HCT116 (cell line): Measurements from ENCODE around the gene ZNF579. TPM values are rescaled to one million over a fixed set of nuclear protein-coding genes. Genes with fewer than 3 reads are reported as not detected.

Experiments used
- ATAC-seq: fragments of 200-7000 bp; cut with Tn5 transposase; 2 replicates; pipeline ENCODE4 v1.9.1; 2020; ENCODE audit warnings: mild to moderate bottlenecking, moderate library complexity
- BruUV-seq: library from RNA; stranded (reverse); fragments of 400-500 nt; replicated peaks from 2 replicates; lab custom pipeline; 2021; lab: Mats Ljungman, UMichigan
- CTCF ChIA-PET: fragments of 300-600 bp; sonication (Branson Sonifier 250); formaldehyde crosslinking; loops from one replicate; lab custom pipeline; 2021; ENCODE audit warnings: antibody characterized with exemption; lab: Charles Lee
- POLR2A ChIA-PET: fragments of 300-600, 350-600 bp; sonication (Branson Sonifier 250); formaldehyde crosslinking; loops from one replicate; lab custom pipeline; 2021; ENCODE audit warnings: antibody characterized with exemption; lab: Charles Lee
- RAD21 ChIA-PET, 2 experiments: fragments of 300-600 bp; sonication (Branson Sonifier 250); formaldehyde crosslinking; loops; one replicate each; lab custom pipeline; 2023; ENCODE audit warnings: low total read pairs in 2 of 2; ENCODE audit not compliant: uncharacterized antibody in 2 of 2, unreplicated experiment in 2 of 2, low non-redundant PET in 1 of 2; lab: Charles Lee
- DNase-seq: peaks from one replicate; pipeline ENCODE4 v3.0.0-alpha.2; 2010; ENCODE audit warnings: low read depth, low spot score
- H2AFZ ChIP-seq: fragments of 200-600 bp; shearing (Covaris generic), sonication (generic); 2 replicates; pipeline ENCODE4 v1.6.1; 2017; ENCODE audit warnings: low read depth, mixed run types, mixed read lengths, antibody characterized with exemption, low read length; ENCODE audit not compliant: poor library complexity, severe bottlenecking
- H3K27ac ChIP-seq: 2 replicates; pipeline ENCODE4 v1.5.1; 2012; ENCODE audit warnings: low read depth, low read length
- H3K27me3 ChIP-seq: fragments of 200-600 bp; sonication (generic); 2 replicates; pipeline ENCODE4 v1.6.1; 2016; ENCODE audit warnings: mixed run types, low read length, mixed read lengths; ENCODE audit not compliant: insufficient read depth
- H3K36me3 ChIP-seq, 2 experiments: fragments of 200-500 bp in 1 of 2; fragments of 200-600 bp in 1 of 2; sonication (Bioruptor generic) in 1 of 2; sonication (generic) in 1 of 2; 2 replicates each; pipeline versions ENCODE4 v1.5.1 to v1.6.1; 2014 to 2016; ENCODE audit warnings: low read length in 2 of 2, inconsistent platforms in 1 of 2, mixed read lengths in 1 of 2, mixed run types in 1 of 2; ENCODE audit not compliant: insufficient read depth in 2 of 2, control insufficient read depth in 1 of 2
- H3K4me1 ChIP-seq, 2 experiments: fragments of 200-600 bp in 1 of 2; sonication (generic) in 1 of 2; 2 replicates each; pipeline versions ENCODE4 v1.5.1 to v1.6.1; 2012 to 2017; ENCODE audit warnings: low read length in 2 of 2, inconsistent platforms in 1 of 2, mild to moderate bottlenecking in 1 of 2, mixed read lengths in 1 of 2, mixed run types in 1 of 2, moderate library complexity in 1 of 2; ENCODE audit not compliant: insufficient read depth in 2 of 2, control insufficient read depth in 1 of 2
- H3K4me2 ChIP-seq: fragments of 200-600 bp; sonication (generic); 2 replicates; pipeline ENCODE4 v1.6.1; 2017; ENCODE audit warnings: mixed run types, low read length, mixed read lengths
- H3K4me3 ChIP-seq, 2 experiments: fragments of 200-600 bp in 1 of 2; sonication (generic) in 1 of 2; replicated peaks in 1 of 2; 2 replicates each; pipeline ENCODE4 v1.5.1; 2011 to 2016; ENCODE audit warnings: low read length in 2 of 2, control low read depth in 1 of 2, low read depth in 1 of 2, mild to moderate bottlenecking in 1 of 2, mixed read lengths in 1 of 2, mixed run types in 1 of 2
- H3K79me2 ChIP-seq: fragments of 200-600 bp; sonication (generic); 2 replicates; pipeline ENCODE4 v1.6.1; 2017; ENCODE audit warnings: mild to moderate bottlenecking, mixed run types, low read length, moderate library complexity, mixed read lengths; ENCODE audit not compliant: insufficient read depth
- H3K9ac ChIP-seq: fragments of 200-600 bp; sonication (generic); 2 replicates; pipeline ENCODE4 v1.6.1; 2016; ENCODE audit warnings: low read length, mixed read lengths
- H3K9me2 ChIP-seq: fragments of 200-600 bp; sonication (generic), shearing (Covaris generic); 2 replicates; pipeline ENCODE4 v1.6.1; 2017; ENCODE audit warnings: mixed run types, mild to moderate bottlenecking, moderate library complexity; ENCODE audit not compliant: insufficient read depth
- H3K9me3 ChIP-seq, 2 experiments: fragments of 200-500 bp in 1 of 2; fragments of 200-600 bp in 1 of 2; sonication (Bioruptor generic) in 1 of 2; sonication (generic) in 1 of 2; 2 replicates each; pipeline ENCODE4 v1.6.1; 2014 to 2017; ENCODE audit warnings: low read length in 2 of 2, mixed read lengths in 2 of 2, inconsistent platforms in 1 of 2, low read depth in 1 of 2, mild to moderate bottlenecking in 1 of 2, mixed run types in 1 of 2, moderate library complexity in 1 of 2; ENCODE audit not compliant: control insufficient read depth in 1 of 2, insufficient read depth in 1 of 2
- H4K20me1 ChIP-seq: fragments of 200-600 bp; sonication (generic), shearing (Covaris generic); 2 replicates; pipeline ENCODE4 v1.6.1; 2017; ENCODE audit warnings: mixed run types, mild to moderate bottlenecking, moderate library complexity; ENCODE audit not compliant: insufficient read depth
- EZH2phosphoT487 ChIP-seq: fragments of 200-600 bp; IDR thresholded peaks from 2 replicates; pipeline ENCODE4 v1.6.1; 2018; ENCODE audit warnings: antibody characterized with exemption, borderline replicate concordance
- POLR2A ChIP-seq: IDR thresholded peaks from 2 replicates; pipeline ENCODE4 v1.7.0; 2011; ENCODE audit warnings: borderline replicate concordance; ENCODE audit not compliant: insufficient read depth, insufficient read length; ENCODE audit errors: extremely low read depth
- POLR2AphosphoS5 ChIP-seq: IDR thresholded peaks from 2 replicates; pipeline ENCODE4 v1.6.1; 2011; ENCODE audit warnings: mild to moderate bottlenecking, low read depth, low read length, moderate library complexity
- RAD21 ChIP-seq: IDR thresholded peaks from 2 replicates; pipeline ENCODE4 v1.6.1; 2012; ENCODE audit warnings: low read depth, mild to moderate bottlenecking
- SIN3A ChIP-seq: IDR thresholded peaks from 2 replicates; pipeline ENCODE4 v1.6.1; 2012; ENCODE audit warnings: low read depth
- SP1 ChIP-seq: IDR thresholded peaks from 2 replicates; pipeline ENCODE4 v1.6.1; 2012; ENCODE audit warnings: low read depth
- SRF ChIP-seq: IDR thresholded peaks from 2 replicates; pipeline ENCODE4 v1.6.1; 2012; ENCODE audit warnings: low read depth
- TCF7L2 ChIP-seq: IDR thresholded peaks from 2 replicates; pipeline ENCODE4 v1.7.0; 2011; ENCODE audit warnings: borderline replicate concordance, inconsistent platforms; ENCODE audit not compliant: insufficient read depth, insufficient read length; ENCODE audit errors: extremely low read depth
- ZFX ChIP-seq: fragments of 450-650 bp; IDR thresholded peaks from 2 replicates; pipeline ENCODE4 v1.6.1; 2017
- intact Hi-C: fragments of 100-400 bp; cut with micrococcal nuclease; formaldehyde crosslinking; loops from 2 replicates; pipeline ENCODE4 v1.10.0; 2022
- total RNA-seq: library from RNA; stranded (reverse); gene quantifications from one replicate; pipeline ENCODE4 v1.2.1, GENCODE V29; 2021; ENCODE audit not compliant: unreplicated experiment
- TF ChIP-seq, protein P1 (sequence below): IDR thresholded peaks from 2 replicates; pipeline ENCODE4 v1.6.1; 2012
- TF ChIP-seq, protein P2 (sequence below), 3 experiments: fragments of 200-600 bp in 1 of 3; sonication (generic) in 1 of 3; IDR thresholded peaks in 2 of 3; conservative IDR thresholded peaks in 1 of 3; 2 replicates each; pipeline ENCODE4 v1.5.1; 2012 to 2017; ENCODE audit warnings: low read depth in 2 of 3, low read length in 2 of 3, antibody characterized with exemption in 1 of 3, borderline replicate concordance in 1 of 3, control low read depth in 1 of 3, mild to moderate bottlenecking in 1 of 3, mixed read lengths in 1 of 3, mixed run types in 1 of 3, moderate library complexity in 1 of 3; ENCODE audit not compliant: insufficient read depth in 1 of 3

Gene ZNF579
- total RNA-seq, 1 experiment from 2014 or later, result 24.1 TPM

DNA sequence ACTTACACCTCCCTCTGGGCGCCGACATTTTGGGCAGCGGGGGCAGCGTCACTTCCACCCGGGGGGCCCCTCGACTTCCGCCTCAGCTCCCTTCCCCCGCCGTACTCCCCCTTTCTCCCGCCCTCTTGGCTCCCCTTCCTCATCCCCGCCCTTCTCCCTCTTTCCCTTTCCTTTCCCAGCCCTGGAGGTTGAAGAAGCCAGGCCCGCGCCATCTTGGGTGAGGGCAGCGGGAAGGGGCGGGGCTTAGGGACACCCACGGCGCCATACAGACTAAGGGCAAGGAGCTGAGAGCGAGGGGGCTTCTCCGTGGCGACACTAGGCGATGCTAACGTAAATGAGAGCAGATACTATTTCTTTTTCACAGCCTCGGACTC, 18.8 kb upstream of the ZNF579 start, which contains the start of gene FIZ1 (continued):
- TF ChIP-seq, protein P1, sequence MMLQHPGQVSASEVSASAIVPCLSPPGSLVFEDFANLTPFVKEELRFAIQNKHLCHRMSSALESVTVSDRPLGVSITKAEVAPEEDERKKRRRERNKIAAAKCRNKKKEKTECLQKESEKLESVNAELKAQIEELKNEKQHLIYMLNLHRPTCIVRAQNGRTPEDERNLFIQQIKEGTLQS, result no peak
- TF ChIP-seq RAD21, result no peak
- TF ChIP-seq SIN3A, result no peak; the same call in 1 of the 2 replicates
- TF ChIP-seq, all 23 proteins: peak for 3

- DNase-seq (peak; percentile 98), ATAC-seq (peak; percentile 79)
- no peaks in the 10 kb centered on the region for H3K9me2 ChIP-seq
- peak overlapping the region; percentile 80 for H3K9ac ChIP-seq
- CTCF ChIA-PET, result interaction anchor here (1.0 to 2.5 kb wide), 8 partner anchors 11 to 452 kb away, joined by 4 to 14 read pairs (median 6); no protein-coding TSS in a partner anchor
- H3K27ac ChIP-seq, result peak overlapping the region; percentile 83
- no peak overlapping the region for H2AFZ ChIP-seq
- TF ChIP-seq SRF (no peak), RAD21 (no peak), EZH2phosphoT487 (no peak), SP1 (peak; percentile 7; the same call in 1 of the 2 replicates), TCF7L2 (no peak), POLR2A (no peak), ZFX (peak; percentile 74), SIN3A (no peak), POLR2AphosphoS5 (peak; percentile 44)
- TF ChIP-seq, protein P2, sequence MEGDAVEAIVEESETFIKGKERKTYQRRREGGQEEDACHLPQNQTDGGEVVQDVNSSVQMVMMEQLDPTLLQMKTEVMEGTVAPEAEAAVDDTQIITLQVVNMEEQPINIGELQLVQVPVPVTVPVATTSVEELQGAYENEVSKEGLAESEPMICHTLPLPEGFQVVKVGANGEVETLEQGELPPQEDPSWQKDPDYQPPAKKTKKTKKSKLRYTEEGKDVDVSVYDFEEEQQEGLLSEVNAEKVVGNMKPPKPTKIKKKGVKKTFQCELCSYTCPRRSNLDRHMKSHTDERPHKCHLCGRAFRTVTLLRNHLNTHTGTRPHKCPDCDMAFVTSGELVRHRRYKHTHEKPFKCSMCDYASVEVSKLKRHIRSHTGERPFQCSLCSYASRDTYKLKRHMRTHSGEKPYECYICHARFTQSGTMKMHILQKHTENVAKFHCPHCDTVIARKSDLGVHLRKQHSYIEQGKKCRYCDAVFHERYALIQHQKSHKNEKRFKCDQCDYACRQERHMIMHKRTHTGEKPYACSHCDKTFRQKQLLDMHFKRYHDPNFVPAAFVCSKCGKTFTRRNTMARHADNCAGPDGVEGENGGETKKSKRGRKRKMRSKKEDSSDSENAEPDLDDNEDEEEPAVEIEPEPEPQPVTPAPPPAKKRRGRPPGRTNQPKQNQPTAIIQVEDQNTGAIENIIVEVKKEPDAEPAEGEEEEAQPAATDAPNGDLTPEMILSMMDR (IDR thresholded peaks at IDR 0.05 in 2 of 3, conservative IDR thresholded peaks at IDR 0.05 in 1 of 3; ENCODE audit: borderline replicate concordance in 1 of 3, insufficient read depth in 1 of 3, low read depth in 2 of 3, low read length in 2 of 3), result no peak
- BruUV-seq, result no TSS peak
- no peaks in the 10 kb centered on the region for H4K20me1 ChIP-seq
- no peaks in the 10 kb centered on the region for H3K9me3 ChIP-seq
- POLR2A ChIA-PET, result interaction anchor here (0.5 to 1.8 kb wide), 15 partner anchors 8 to 593 kb away, joined by 3 to 9 read pairs (median 3); partner anchors contain the start of genes U2AF2, ZNF581, ZNF628 and ZNF784
- H3K36me3 ChIP-seq, result peaks cover 3 to 18% of the 10 kb centered on the region in 2 experiments
- H3K4me3 ChIP-seq, result peak overlapping the region; percentile 56 to 67
- peak overlapping the region; percentile 96 for H3K4me2 ChIP-seq
- RAD21 ChIA-PET, result no interaction called here
- no peaks in the 10 kb centered on the region for H3K27me3 ChIP-seq
- H3K79me2 ChIP-seq, result peaks cover 4% of the 10 kb centered on the region; the same call in 1 of the 2 replicates
- H3K4me1 ChIP-seq, result peaks cover 21 to 33% of the 10 kb centered on the region in 2 experiments; a peak in 3 of 4 replicates
- intact Hi-C loops, result loop anchor here (1.0 kb wide), 1 partner anchor 25 kb away; the partner anchor contains the start of gene ZNF784
Observed at GRCh38 chr19:55598719-55599467, 18.2 kb upstream of the ZNF579 start.
